C4-2B (cell line): ENCODE results near the gene OR52E1.

Source experiments
- H3K27ac ChIP-seq: fragments of 450-650 bp; 2 replicates; pipeline ENCODE4 v1.5.1; 2017
- ZFX ChIP-seq: fragments of 450-650 bp; IDR thresholded peaks from 2 replicates; pipeline ENCODE4 v1.6.1; 2017
- TF ChIP-seq, protein P1 (sequence below): fragments of 450-650 bp; conservative IDR thresholded peaks from 2 replicates; pipeline ENCODE4 v1.5.1; 2017; ENCODE audit warnings: mild to moderate bottlenecking

The OR52E1 gene

DNA sequence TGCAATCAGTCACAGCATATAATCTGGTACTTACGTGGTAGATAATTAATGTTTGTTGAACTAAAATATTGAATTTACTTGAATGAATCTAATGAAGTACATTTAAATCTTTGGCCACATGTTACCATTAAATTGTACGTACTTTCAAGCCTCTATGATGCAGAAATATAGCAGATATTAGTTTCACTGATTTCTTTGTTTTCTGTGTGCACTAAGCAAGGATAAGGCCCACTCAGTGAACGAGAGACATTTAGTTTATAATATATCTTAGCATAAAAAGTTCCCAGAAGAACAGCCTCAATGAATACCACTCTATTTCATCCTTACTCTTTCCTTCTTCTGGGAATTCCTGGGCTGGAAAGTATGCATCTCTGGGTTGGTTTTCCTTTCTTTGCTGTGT is at the start of gene OR52E1:
TSS of gene OR52E1 (plus strand) at position 301 of the 400 bp plus-strand sequence.
- no peak within 1 kb of the TSS for H3K27ac ChIP-seq
- TF ChIP-seq ZFX = no peak
- TF ChIP-seq, protein P1, sequence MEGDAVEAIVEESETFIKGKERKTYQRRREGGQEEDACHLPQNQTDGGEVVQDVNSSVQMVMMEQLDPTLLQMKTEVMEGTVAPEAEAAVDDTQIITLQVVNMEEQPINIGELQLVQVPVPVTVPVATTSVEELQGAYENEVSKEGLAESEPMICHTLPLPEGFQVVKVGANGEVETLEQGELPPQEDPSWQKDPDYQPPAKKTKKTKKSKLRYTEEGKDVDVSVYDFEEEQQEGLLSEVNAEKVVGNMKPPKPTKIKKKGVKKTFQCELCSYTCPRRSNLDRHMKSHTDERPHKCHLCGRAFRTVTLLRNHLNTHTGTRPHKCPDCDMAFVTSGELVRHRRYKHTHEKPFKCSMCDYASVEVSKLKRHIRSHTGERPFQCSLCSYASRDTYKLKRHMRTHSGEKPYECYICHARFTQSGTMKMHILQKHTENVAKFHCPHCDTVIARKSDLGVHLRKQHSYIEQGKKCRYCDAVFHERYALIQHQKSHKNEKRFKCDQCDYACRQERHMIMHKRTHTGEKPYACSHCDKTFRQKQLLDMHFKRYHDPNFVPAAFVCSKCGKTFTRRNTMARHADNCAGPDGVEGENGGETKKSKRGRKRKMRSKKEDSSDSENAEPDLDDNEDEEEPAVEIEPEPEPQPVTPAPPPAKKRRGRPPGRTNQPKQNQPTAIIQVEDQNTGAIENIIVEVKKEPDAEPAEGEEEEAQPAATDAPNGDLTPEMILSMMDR = no peak

DNA sequence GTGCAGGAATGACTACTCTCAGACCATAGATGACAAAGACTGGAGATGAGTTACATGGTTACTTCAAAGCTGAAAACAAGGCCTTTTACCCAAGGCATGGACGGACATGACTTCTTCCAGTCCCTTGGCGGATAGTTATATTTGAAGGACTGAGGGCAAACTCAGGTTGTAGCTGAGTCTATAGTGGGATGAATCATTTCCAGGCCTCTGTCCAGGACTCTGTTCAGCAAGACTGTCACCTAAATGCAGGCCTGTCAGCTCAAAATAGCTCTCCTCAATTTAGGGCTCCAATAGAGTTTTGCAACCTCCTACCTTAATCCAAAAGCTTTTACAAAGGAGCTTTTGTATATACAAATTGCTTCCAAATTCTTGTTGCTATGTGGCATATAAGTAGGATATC is 47.4 kb upstream of the OR52E1 start:
- no peak overlapping the region for H3K27ac ChIP-seq
- TF ChIP-seq, protein P1 = no peak
- TF ChIP-seq ZFX = no peak

DNA sequence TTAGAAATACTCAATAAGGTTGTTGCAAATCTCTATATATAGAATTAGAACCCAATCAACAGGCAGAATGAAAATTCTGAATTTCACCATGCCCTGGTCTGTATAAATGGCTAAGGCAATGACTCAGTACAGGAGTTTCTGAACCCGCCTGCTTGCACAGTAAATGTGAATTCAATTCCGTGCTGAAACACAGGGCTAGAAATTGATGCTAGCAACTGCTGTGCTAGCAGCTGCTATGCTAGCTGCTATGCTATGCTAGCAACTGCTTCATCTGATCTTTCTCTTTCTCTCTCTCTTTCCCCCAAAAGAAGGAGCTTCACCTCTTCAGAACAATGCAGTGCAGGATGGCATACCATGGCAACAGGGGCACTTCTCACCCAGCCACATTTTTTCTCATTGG is 32.7 kb upstream of the OR52E1 start:
- TF ChIP-seq, protein P1 = no peak
- TF ChIP-seq ZFX = no peak
- no peak overlapping the region for H3K27ac ChIP-seq

DNA sequence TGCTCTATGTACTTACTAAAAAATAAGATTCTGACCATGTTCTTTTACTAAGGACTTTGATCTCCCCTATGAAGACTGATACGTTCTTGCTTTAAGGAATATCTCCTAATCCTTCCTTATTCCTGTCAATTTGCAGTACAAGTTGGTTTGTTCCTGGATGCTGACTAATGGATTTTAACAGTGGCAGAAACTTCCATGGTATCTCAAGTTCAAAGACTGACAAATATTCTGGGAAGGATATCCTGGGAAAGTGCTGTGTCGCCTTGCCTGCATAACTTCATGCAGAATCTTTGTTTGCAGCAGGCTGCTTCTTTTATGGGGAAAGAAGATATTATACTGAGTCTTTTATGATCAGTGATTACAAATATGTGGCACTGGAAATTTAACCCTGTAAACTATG is 31.4 kb upstream of the OR52E1 start:
- H3K27ac ChIP-seq = no peak overlapping the region
- TF ChIP-seq ZFX = no peak
- TF ChIP-seq, protein P1 = no peak

DNA sequence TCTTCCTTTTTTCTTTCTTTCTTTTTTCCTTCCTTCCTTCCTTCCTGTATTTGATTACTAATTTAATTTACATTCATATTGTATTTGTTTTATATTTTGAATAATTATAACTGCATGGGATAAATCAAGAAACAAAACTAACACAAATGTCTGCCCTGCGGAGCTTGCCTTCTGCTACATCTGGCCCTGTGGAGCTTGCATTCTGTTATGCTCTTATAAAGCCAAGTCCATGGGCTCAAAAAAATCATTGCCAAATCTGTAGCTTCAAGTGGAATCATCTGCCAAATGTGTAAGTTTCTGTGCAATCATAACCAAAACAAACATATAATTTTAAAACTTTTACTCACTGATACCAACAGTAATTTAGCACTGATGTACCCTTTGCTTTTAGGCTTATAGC is 31.0 kb upstream of the OR52E1 start:
- TF ChIP-seq, protein P1 = no peak
- TF ChIP-seq ZFX = no peak
- H3K27ac ChIP-seq = no peak overlapping the region

DNA sequence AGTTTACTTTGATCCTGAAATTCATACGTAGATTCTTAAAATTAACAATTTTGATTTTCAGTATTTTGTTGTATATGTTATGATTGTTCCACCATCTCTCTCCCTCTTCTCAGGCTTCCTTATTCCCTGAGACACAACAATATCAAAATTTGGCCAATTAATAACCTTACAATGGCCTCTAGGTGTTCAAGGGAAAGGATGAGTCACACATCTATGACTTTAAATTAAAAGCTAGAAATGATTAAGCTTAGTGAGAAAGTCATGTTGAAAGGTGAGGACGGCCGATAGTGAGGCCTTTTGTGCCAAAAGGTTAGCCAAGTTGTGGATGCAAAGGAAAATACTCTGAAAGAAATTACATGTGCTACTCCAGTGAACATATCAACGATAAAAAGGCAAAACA is 28.5 kb upstream of the OR52E1 start:
- no peak for TF ChIP-seq ZFX
- TF ChIP-seq, protein P1 = no peak

DNA sequence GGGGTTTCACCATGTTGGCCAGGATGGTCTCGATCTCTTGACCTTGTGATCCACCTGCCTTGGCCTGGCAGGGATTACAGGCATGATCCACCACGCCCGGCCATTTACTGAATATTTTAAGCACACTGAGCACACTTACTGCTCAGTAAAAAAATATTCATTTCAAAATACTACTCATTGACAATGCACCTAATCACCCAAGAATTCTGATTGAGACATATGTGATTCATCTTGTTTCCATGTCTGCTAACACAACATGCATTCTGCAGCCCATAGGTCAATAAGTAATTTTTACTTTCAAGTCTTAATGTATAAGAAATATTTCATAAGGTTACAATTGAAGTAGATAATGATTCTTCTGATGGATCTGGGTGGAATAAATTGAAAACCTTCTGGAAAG is 27.3 kb upstream of the OR52E1 start:
- no peak for TF ChIP-seq ZFX
- TF ChIP-seq, protein P1 = no peak
- no peak overlapping the region for H3K27ac ChIP-seq

More for the DNA sequence above, 28.5 kb upstream of the OR52E1 start:
- no peak overlapping the region for H3K27ac ChIP-seq
